ENCODE data around the gene YPEL1. TPM values are rescaled to one million over a fixed set of nuclear protein-coding genes. Genes with fewer than 3 reads are reported as not detected.

Gene YPEL1
- total RNA-seq, 2 donors from 2014 or later = 1.6 to 4.4 TPM

DNA sequence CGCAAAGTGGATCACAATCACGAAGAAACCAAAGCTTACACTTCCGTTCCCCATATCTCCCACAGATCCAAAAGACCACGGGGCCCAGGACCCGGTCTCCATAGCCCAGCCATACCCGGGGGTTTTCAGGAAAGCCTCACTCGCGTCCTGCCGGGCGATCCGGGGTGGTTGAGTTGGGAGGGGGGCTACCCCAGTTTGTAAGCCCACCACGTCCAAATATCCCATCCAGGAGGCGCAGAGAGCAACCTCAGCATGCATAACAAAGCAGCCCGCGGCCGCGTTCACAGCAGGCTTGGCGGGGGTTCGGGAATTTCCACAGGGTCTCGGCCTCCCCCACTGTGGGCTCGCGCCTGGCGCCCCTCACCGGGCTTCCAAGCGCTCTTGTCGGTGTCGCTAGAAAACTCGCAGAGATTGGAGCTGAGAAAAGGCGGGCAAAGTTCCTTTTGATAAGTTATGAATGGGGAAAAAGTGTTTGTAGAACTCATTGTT, 84.0 kb downstream of the YPEL1 start:
- Histone ChIP-seq H3K9me3 (no peaks in the 10 kb centered on the region), H3K27ac (peak overlapping the region in 1 of 4 donors; percentile 11), H3K4me1 (peaks cover 26% of the 10 kb centered on the region), H3K4me3 (no peak overlapping the region), H3K27me3 (no peaks in the 10 kb centered on the region), H3K36me3 (replicated peaks in 1 of 2; ENCODE audit: insufficient read depth in 1 of 2, low read depth in 2 of 2) (peaks cover 0 to 2% of the 10 kb centered on the region in 2 donors)
- DNase-seq (no peak), ATAC-seq (no peak)
- TF ChIP-seq, protein P1, sequence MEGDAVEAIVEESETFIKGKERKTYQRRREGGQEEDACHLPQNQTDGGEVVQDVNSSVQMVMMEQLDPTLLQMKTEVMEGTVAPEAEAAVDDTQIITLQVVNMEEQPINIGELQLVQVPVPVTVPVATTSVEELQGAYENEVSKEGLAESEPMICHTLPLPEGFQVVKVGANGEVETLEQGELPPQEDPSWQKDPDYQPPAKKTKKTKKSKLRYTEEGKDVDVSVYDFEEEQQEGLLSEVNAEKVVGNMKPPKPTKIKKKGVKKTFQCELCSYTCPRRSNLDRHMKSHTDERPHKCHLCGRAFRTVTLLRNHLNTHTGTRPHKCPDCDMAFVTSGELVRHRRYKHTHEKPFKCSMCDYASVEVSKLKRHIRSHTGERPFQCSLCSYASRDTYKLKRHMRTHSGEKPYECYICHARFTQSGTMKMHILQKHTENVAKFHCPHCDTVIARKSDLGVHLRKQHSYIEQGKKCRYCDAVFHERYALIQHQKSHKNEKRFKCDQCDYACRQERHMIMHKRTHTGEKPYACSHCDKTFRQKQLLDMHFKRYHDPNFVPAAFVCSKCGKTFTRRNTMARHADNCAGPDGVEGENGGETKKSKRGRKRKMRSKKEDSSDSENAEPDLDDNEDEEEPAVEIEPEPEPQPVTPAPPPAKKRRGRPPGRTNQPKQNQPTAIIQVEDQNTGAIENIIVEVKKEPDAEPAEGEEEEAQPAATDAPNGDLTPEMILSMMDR (IDR thresholded peaks at IDR 0.05) = no peak
- no peak for TF ChIP-seq POLR2A (IDR thresholded peaks at IDR 0.05)
- 12 to 42% methylated on average over 26 to 29 of the region's 29 CpGs for WGBS, 2 donors
- intact Hi-C loops (cut with DNase I) = no loop called here

- Histone ChIP-seq H3K4me1 (peaks cover 30% of the 10 kb centered on the region), H3K4me3 (no peak overlapping the region), H3K9me3 (no peaks in the 10 kb centered on the region), H3K27me3 (no peaks in the 10 kb centered on the region), H3K27ac (no peak overlapping the region), H3K36me3 (replicated peaks in 1 of 2; ENCODE audit: insufficient read depth in 1 of 2, low read depth in 2 of 2) (peaks cover 0 to 2% of the 10 kb centered on the region in 2 donors)
- intact Hi-C loops (cut with DNase I) = no loop called here
- WGBS, 2 donors = 33 to 54% methylated on average over 4 to 6 of the region's 6 CpGs
- ATAC-seq = no peak
- DNase-seq = no peak
- TF ChIP-seq, protein P1 (IDR thresholded peaks at IDR 0.05) = no peak
- TF ChIP-seq POLR2A (IDR thresholded peaks at IDR 0.05) = no peak
Observed at GRCh38 chr22:21650823-21651520, 84.6 kb downstream of the YPEL1 start.

GRCh38 chr22:21650280-21650679, 85.3 kb downstream of the YPEL1 start:
- DNase-seq = no peak
- no peaks in the 10 kb centered on the region for H3K9me3 ChIP-seq
- WGBS, 2 donors = 87% methylated on average over 7 of the region's 7 CpGs
- no peak overlapping the region for H3K4me3 ChIP-seq
- no peak for ATAC-seq
- intact Hi-C loops (cut with DNase I) = no loop called here
- TF ChIP-seq, protein P1 (IDR thresholded peaks at IDR 0.05) = no peak
- TF ChIP-seq POLR2A (IDR thresholded peaks at IDR 0.05) = no peak
- no peaks in the 10 kb centered on the region for H3K27me3 ChIP-seq
- H3K4me1 ChIP-seq = peaks cover 30% of the 10 kb centered on the region
- peaks cover 0 to 2% of the 10 kb centered on the region in 2 donors for H3K36me3 ChIP-seq (replicated peaks in 1 of 2; ENCODE audit: insufficient read depth in 1 of 2, low read depth in 2 of 2)
- H3K27ac ChIP-seq = no peak overlapping the region

MicroRNAs within 50 kb of the gene (microRNA counts, 767-probe panel; counts per million panel counts)
- microRNA hsa-miR-130b-3p (736 to 5,419 counts per million in 2 donors), microRNA hsa-miR-301b (0 to 736 counts per million in 2 donors)

Small RNAs within 50 kb of the gene (microRNA-seq; reads per million reads assigned to microRNA genes)
- gene MIR130B (ENCODE audit: borderline number of aligned reads in 2 of 2, borderline replicate concordance in 2 of 2) (2,589 to 4,041 reads per million in 2 donors), gene MIR301B (ENCODE audit: borderline number of aligned reads in 2 of 2, borderline replicate concordance in 2 of 2) (0.45 to 0.93 reads per million in 2 donors)

Small RNAs within 50 kb of the gene (small RNA-seq; reads per million reads assigned to genes)
- gene MIR301B = 2.3 reads per million, percentile 74 among the genes with 10 or more reads in this experiment
- not detected for gene RN7SL280P

Other genes starting within 250 kb of the YPEL1 start
- gene RIMBP3C, start 184.3 kb downstream of the YPEL1 start, total RNA-seq = under 1 TPM in 1 of 2 donors, not detected in 1; under 0.01 TPM
- gene UBE2L3, start 168.1 kb downstream of the YPEL1 start, total RNA-seq = 10 to 100 TPM; 17.4 to 33.3 TPM
- 10 to 100 TPM; 45.7 to 63.0 TPM for gene YDJC, start 105.8 kb downstream of the YPEL1 start, total RNA-seq
- gene CCDC116, start 103.0 kb downstream of the YPEL1 start, total RNA-seq = under 1 TPM in 1 of 2 donors, not detected in 1; 0.52 TPM
- 100 to 1,000 TPM in 1 of 2 donors, 10 to 100 TPM in 1; 47.5 to 115 TPM for gene SDF2L1, start 93.5 kb downstream of the YPEL1 start, total RNA-seq
- 10 to 100 TPM; 44.9 to 94.9 TPM for gene PPIL2, start 69.8 kb downstream of the YPEL1 start, total RNA-seq
- gene MAPK1, start 131.9 kb upstream of the YPEL1 start, total RNA-seq = 10 to 100 TPM; 25.4 to 44.1 TPM
- 10 to 100 TPM; 14.5 to 26.4 TPM for gene PPM1F, start 217.1 kb upstream of the YPEL1 start, total RNA-seq
- 10 to 100 TPM; 19.2 to 48.8 TPM for gene TOP3B, start 247.0 kb upstream of the YPEL1 start, total RNA-seq

Data from body of pancreas (tissue), 4 donors.